ENCODE results near the gene TENT4B. TPM values are rescaled to one million over a fixed set of nuclear protein-coding genes. Genes with fewer than 3 reads are reported as not detected.
A peak's percentile ranks its signal among the peaks of the same experiment; 100 is the strongest.

TENT4B gene
- total RNA-seq, 1 experiment from 2014 or later = 16.9 TPM

DNA sequence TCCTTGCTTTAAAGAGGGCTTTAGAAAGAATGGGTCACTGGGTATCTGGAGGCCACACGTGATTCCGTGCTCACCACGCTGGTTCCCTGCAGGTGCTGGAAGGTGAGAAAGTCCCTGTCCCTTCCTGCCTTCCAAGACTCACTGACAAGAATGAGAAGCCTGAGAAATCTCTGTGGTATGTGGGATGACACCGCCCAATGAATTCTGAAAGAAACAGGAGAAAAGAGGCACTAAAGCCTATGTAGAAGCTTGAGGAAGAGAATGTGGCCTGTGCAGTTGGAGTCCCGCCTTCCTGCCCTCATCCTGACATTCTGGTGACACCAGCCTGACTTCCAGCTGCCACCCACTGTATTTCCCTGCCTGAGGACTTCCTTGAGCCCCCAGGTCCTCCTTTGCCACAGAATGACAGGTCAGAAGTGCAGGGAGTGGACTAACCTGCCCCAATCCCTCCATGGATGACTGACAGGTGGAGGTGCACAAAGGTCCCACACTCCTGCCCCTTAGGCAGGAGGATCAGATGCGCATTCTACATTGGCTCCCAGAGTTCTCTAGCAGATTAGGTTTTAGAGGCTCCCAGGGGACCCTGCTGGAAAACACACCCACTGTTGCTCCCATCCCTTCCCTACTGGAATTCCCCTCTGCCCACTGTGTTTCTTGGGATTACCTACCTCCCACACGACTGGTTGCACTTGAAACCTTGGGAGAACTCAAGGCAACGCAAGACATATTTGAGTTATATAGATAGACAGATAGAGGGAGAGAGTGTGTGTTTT, 38.6 kb upstream of the TENT4B start:
- TF ChIP-seq SRF (IDR thresholded peaks at IDR 0.05; ENCODE audit: low read depth) (no peak), FOSL1 (IDR thresholded peaks at IDR 0.05; ENCODE audit: low read depth) (no peak), ZFX (IDR thresholded peaks at IDR 0.05) (no peak), RAD21 (IDR thresholded peaks at IDR 0.05; ENCODE audit: low read depth) (no peak), ZNF274 (IDR thresholded peaks at IDR 0.05; ENCODE audit: low read depth, low read length) (no peak), POLR2A (IDR thresholded peaks at IDR 0.05; ENCODE audit: borderline replicate concordance, extremely low read depth, insufficient read depth, insufficient read length) (no peak), ELF1 (IDR thresholded peaks at IDR 0.05; ENCODE audit: borderline replicate concordance, low read depth) (no peak), EGR1 (IDR thresholded peaks at IDR 0.05; ENCODE audit: low read depth) (no peak), ZBTB33 (IDR thresholded peaks at IDR 0.05; ENCODE audit: extremely low read depth, insufficient replicate concordance, low read length) (no peak), SIN3A (IDR thresholded peaks at IDR 0.05; ENCODE audit: low read depth) (no peak), EZH2 (IDR thresholded peaks at IDR 0.05) (no peak), TCF7L2 (IDR thresholded peaks at IDR 0.05; ENCODE audit: borderline replicate concordance, extremely low read depth, insufficient read depth, insufficient read length) (no peak), CBX3 (IDR thresholded peaks at IDR 0.05; ENCODE audit: low read depth) (no peak), JUND (IDR thresholded peaks at IDR 0.05) (no peak), YY1 (IDR thresholded peaks at IDR 0.05; ENCODE audit: extremely low read depth, insufficient replicate concordance, low read depth, low read length) (no peak)
- TF ChIP-seq, protein P1, sequence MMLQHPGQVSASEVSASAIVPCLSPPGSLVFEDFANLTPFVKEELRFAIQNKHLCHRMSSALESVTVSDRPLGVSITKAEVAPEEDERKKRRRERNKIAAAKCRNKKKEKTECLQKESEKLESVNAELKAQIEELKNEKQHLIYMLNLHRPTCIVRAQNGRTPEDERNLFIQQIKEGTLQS (IDR thresholded peaks at IDR 0.05) = no peak
- TF ChIP-seq, protein P2, sequence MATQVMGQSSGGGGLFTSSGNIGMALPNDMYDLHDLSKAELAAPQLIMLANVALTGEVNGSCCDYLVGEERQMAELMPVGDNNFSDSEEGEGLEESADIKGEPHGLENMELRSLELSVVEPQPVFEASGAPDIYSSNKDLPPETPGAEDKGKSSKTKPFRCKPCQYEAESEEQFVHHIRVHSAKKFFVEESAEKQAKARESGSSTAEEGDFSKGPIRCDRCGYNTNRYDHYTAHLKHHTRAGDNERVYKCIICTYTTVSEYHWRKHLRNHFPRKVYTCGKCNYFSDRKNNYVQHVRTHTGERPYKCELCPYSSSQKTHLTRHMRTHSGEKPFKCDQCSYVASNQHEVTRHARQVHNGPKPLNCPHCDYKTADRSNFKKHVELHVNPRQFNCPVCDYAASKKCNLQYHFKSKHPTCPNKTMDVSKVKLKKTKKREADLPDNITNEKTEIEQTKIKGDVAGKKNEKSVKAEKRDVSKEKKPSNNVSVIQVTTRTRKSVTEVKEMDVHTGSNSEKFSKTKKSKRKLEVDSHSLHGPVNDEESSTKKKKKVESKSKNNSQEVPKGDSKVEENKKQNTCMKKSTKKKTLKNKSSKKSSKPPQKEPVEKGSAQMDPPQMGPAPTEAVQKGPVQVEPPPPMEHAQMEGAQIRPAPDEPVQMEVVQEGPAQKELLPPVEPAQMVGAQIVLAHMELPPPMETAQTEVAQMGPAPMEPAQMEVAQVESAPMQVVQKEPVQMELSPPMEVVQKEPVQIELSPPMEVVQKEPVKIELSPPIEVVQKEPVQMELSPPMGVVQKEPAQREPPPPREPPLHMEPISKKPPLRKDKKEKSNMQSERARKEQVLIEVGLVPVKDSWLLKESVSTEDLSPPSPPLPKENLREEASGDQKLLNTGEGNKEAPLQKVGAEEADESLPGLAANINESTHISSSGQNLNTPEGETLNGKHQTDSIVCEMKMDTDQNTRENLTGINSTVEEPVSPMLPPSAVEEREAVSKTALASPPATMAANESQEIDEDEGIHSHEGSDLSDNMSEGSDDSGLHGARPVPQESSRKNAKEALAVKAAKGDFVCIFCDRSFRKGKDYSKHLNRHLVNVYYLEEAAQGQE (IDR thresholded peaks at IDR 0.05; ENCODE audit: low read depth) = no peak
- TF ChIP-seq, protein P3, sequence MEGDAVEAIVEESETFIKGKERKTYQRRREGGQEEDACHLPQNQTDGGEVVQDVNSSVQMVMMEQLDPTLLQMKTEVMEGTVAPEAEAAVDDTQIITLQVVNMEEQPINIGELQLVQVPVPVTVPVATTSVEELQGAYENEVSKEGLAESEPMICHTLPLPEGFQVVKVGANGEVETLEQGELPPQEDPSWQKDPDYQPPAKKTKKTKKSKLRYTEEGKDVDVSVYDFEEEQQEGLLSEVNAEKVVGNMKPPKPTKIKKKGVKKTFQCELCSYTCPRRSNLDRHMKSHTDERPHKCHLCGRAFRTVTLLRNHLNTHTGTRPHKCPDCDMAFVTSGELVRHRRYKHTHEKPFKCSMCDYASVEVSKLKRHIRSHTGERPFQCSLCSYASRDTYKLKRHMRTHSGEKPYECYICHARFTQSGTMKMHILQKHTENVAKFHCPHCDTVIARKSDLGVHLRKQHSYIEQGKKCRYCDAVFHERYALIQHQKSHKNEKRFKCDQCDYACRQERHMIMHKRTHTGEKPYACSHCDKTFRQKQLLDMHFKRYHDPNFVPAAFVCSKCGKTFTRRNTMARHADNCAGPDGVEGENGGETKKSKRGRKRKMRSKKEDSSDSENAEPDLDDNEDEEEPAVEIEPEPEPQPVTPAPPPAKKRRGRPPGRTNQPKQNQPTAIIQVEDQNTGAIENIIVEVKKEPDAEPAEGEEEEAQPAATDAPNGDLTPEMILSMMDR (IDR thresholded peaks at IDR 0.05 in 2 of 3, conservative IDR thresholded peaks at IDR 0.05 in 1 of 3; ENCODE audit: borderline replicate concordance in 1 of 3, insufficient read depth in 1 of 3, low read depth in 2 of 3, low read length in 2 of 3) = no peak
- peak overlapping the region; percentile 27 for H3K4me2 ChIP-seq (ENCODE audit: low read length)
- intact Hi-C loops (cut with micrococcal nuclease) = no loop called here
- H3K27me3 ChIP-seq (ENCODE audit: insufficient read depth, low read length) = no peaks in the 10 kb centered on the region
- H3K9me2 ChIP-seq (ENCODE audit: insufficient read depth) = no peaks in the 10 kb centered on the region
- H4K20me1 ChIP-seq (ENCODE audit: insufficient read depth) = no peaks in the 10 kb centered on the region
- ATAC-seq = peak; percentile 36; the same call in 1 of the 2 replicates
- ChIA-PET RAD21 (ENCODE audit: low non-redundant PET in 1 of 2, low total read pairs in 2 of 2, uncharacterized antibody in 2 of 2, unreplicated experiment in 2 of 2) (no interaction called here), CTCF (no interaction called here), POLR2A (interaction anchor here (0.6 kb wide), 1 partner anchor 37 kb away, joined by 3 read pairs; no protein-coding TSS in a partner anchor)
- no peak for DNase-seq (ENCODE audit: low read depth, low spot score)
- H3K9me3 ChIP-seq (ENCODE audit: control insufficient read depth in 1 of 2, insufficient read depth in 1 of 2, low read depth in 1 of 2, low read length in 2 of 2) = no peaks in the 10 kb centered on the region
- no peak overlapping the region for H3K9ac ChIP-seq (ENCODE audit: low read length)
- no peaks in the 10 kb centered on the region for H3K36me3 ChIP-seq (ENCODE audit: control insufficient read depth in 1 of 2, insufficient read depth in 2 of 2, low read length in 2 of 2)
- H3K4me3 ChIP-seq (replicated peaks in 1 of 2; ENCODE audit: low read depth in 1 of 2, low read length in 2 of 2) = no peak overlapping the region
- peaks cover 0 to 7% of the 10 kb centered on the region in 2 experiments; a peak in 1 of 4 replicates for H3K4me1 ChIP-seq (ENCODE audit: control insufficient read depth in 1 of 2, insufficient read depth in 2 of 2, low read length in 2 of 2)
- no TSS peak for BruUV-seq (replicated peaks)
- H3K27ac ChIP-seq (ENCODE audit: low read depth, low read length) = no peak overlapping the region
- no peaks in the 10 kb centered on the region for H3K79me2 ChIP-seq (ENCODE audit: insufficient read depth, low read length)
- no peak overlapping the region for H2AFZ ChIP-seq (ENCODE audit: low read depth, low read length, poor library complexity, severe bottlenecking)

Data from HCT116 (cell line).